ENCODE measurements around the gene IVNS1ABP. TPM values are rescaled to one million over a fixed set of nuclear protein-coding genes. Genes with fewer than 3 reads are reported as not detected.

Gene IVNS1ABP
- total and polyA plus RNA-seq, 10 of the 15 experiments (the other 5 are each of a cell fraction or from before 2014, with no cell fraction given): 19.2 to 154 (median 43.9) TPM

DNA sequence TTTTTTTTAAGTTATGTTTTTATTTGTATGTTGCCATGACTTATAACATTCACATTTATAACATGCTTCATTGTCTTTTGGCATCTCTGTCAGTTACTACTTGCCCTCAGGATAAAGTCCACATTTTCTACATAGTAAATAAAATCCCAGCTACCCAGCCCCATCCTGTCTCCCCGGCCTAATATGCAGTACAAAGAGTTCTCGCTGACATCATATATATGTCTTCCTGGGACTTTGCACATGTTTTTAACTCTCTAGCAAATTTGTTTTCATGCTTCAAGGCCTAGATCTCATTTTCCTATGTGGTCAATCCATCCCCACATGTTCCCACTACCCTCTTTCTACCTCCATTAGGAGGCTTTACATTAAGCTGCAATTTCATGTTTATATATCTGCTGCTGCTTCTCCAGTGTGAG, 33.0 kb upstream of the IVNS1ABP start (continued):
- TF ChIP-seq, protein P1, sequence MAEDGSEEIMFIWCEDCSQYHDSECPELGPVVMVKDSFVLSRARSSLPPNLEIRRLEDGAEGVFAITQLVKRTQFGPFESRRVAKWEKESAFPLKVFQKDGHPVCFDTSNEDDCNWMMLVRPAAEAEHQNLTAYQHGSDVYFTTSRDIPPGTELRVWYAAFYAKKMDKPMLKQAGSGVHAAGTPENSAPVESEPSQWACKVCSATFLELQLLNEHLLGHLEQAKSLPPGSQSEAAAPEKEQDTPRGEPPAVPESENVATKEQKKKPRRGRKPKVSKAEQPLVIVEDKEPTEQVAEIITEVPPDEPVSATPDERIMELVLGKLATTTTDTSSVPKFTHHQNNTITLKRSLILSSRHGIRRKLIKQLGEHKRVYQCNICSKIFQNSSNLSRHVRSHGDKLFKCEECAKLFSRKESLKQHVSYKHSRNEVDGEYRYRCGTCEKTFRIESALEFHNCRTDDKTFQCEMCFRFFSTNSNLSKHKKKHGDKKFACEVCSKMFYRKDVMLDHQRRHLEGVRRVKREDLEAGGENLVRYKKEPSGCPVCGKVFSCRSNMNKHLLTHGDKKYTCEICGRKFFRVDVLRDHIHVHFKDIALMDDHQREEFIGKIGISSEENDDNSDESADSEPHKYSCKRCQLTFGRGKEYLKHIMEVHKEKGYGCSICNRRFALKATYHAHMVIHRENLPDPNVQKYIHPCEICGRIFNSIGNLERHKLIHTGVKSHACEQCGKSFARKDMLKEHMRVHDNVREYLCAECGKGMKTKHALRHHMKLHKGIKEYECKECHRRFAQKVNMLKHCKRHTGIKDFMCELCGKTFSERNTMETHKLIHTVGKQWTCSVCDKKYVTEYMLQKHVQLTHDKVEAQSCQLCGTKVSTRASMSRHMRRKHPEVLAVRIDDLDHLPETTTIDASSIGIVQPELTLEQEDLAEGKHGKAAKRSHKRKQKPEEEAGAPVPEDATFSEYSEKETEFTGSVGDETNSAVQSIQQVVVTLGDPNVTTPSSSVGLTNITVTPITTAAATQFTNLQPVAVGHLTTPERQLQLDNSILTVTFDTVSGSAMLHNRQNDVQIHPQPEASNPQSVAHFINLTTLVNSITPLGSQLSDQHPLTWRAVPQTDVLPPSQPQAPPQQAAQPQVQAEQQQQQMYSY (CRISPR knock-in tag; IDR thresholded peaks at IDR 0.05): no peak
- TF ChIP-seq ZBED1 (IDR thresholded peaks at IDR 0.05; ENCODE audit: borderline replicate concordance): no peak
- no peak for TF ChIP-seq FOXM1 (IDR thresholded peaks at IDR 0.05; ENCODE audit: low read depth, low read length)
- TF ChIP-seq MEF2A (IDR thresholded peaks at IDR 0.05; ENCODE audit: insufficient read depth, low read depth, low read length): no peak

DNA sequence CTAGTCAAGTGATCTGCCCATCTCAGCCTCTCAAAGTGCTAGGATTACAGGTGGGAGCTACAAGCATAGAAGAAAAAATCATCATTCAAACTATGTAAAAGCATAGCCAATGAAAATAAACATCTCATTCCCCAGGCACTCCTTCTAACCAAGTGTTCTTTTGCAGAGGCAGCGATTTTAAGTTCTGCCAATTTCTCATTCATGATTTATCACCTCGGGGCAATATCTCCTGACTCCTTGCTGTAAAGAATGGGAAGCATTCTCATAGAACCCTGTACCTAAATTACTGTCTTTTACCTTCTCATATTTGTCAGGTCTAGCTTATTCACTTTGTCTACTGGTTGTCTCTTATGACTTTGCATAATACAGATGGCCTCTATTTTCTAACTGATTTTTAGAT, 32.5 kb upstream of the IVNS1ABP start:
- H3K27ac ChIP-seq (ENCODE audit: control insufficient read depth, insufficient read depth): no peak overlapping the region
- ChIA-PET CTCF (interaction anchor here (0.7 to 1.3 kb wide), 3 partner anchors 24 to 246 kb away, joined by 4 to 5 read pairs (median 4); no protein-coding TSS in a partner anchor), RAD21 (ENCODE audit: unreplicated experiment) (interaction anchor here (0.7 kb wide), 1 partner anchor 11 kb away, joined by 3 read pairs; no protein-coding TSS in a partner anchor), POLR2A (interaction anchor here (0.6 to 0.7 kb wide), 3 partner anchors 24 to 1616 kb away, joined by 3 read pairs; no protein-coding TSS in a partner anchor), SMC1A (ENCODE audit: uncharacterized antibody, unreplicated experiment) (interaction anchor here (0.6 to 1.8 kb wide), 7 partner anchors 9 to 43 kb away, joined by 3 to 6 read pairs (median 4); no protein-coding TSS in a partner anchor)
- no peak overlapping the region for H3K4me3 ChIP-seq
- H4K20me1 ChIP-seq (ENCODE audit: control insufficient read depth, insufficient read depth): no peaks in the 10 kb centered on the region
- no peak overlapping the region for H2AFZ ChIP-seq (ENCODE audit: control insufficient read depth, low read depth, low read length)
- no peak overlapping the region for H3K4me2 ChIP-seq (ENCODE audit: control insufficient read depth, insufficient read depth)
- intact Hi-C loops (cut with micrococcal nuclease; ENCODE audit: unreplicated experiment) (no loop called here), in situ Hi-C loops (cut with MboI) (no loop called here)
- H3K36me3 ChIP-seq (ENCODE audit: control insufficient read depth in 2 of 2, insufficient read depth in 2 of 2, low read length in 1 of 2): no peaks in the 10 kb centered on the region
- FAIRE-seq: no peak
- no peaks in the 10 kb centered on the region for H3K79me2 ChIP-seq (ENCODE audit: control insufficient read depth, insufficient read depth, low read length)
- H3K4me1 ChIP-seq (ENCODE audit: control insufficient read depth, insufficient read depth, low read length): peaks cover 5% of the 10 kb centered on the region
- H3K9me3 ChIP-seq (replicated peaks; ENCODE audit: control insufficient read depth, insufficient read depth, low read length): no peaks in the 10 kb centered on the region
- H3K27me3 ChIP-seq (replicated peaks in 1 of 2; ENCODE audit: control insufficient read depth in 2 of 2, insufficient read depth in 2 of 2, low read length in 1 of 2): no peaks in the 10 kb centered on the region
- no peak overlapping the region for H3K9ac ChIP-seq (ENCODE audit: control insufficient read depth, insufficient read depth, low read length)
- ATAC-seq: no peak
- WGBS (ENCODE audit: insufficient coverage, insufficient replicate concordance, low lambda C conversion rate, missing lambda C conversion rate): 25% methylated on average over 2 of the region's 2 CpGs
- DNase-seq (ENCODE audit: low read depth, low spot score): no peak
- no TSS peak for BruUV-seq (replicated peaks)
- TF ChIP-seq YY1 (IDR thresholded peaks at IDR 0.05; ENCODE audit: low read depth, low read length) (no peak), ZZZ3 (IDR thresholded peaks at IDR 0.05; ENCODE audit: control insufficient read depth, insufficient read length, low read depth) (no peak), RELA (IDR thresholded peaks at IDR 0.05; ENCODE audit: borderline replicate concordance, partially characterized antibody) (no peak), MYB (IDR thresholded peaks at IDR 0.05; ENCODE audit: borderline replicate concordance, low read depth, low read length) (no peak), EZH2 (IDR thresholded peaks at IDR 0.05; ENCODE audit: borderline replicate concordance, control insufficient read depth, low read depth, low read length) (no peak), TAF1 (IDR thresholded peaks at IDR 0.05; ENCODE audit: borderline replicate concordance, low read depth, low read length) (no peak), ZNF384 (IDR thresholded peaks at IDR 0.05; ENCODE audit: borderline replicate concordance, low read depth, low read length) (no peak)
- TF ChIP-seq, protein P2, sequence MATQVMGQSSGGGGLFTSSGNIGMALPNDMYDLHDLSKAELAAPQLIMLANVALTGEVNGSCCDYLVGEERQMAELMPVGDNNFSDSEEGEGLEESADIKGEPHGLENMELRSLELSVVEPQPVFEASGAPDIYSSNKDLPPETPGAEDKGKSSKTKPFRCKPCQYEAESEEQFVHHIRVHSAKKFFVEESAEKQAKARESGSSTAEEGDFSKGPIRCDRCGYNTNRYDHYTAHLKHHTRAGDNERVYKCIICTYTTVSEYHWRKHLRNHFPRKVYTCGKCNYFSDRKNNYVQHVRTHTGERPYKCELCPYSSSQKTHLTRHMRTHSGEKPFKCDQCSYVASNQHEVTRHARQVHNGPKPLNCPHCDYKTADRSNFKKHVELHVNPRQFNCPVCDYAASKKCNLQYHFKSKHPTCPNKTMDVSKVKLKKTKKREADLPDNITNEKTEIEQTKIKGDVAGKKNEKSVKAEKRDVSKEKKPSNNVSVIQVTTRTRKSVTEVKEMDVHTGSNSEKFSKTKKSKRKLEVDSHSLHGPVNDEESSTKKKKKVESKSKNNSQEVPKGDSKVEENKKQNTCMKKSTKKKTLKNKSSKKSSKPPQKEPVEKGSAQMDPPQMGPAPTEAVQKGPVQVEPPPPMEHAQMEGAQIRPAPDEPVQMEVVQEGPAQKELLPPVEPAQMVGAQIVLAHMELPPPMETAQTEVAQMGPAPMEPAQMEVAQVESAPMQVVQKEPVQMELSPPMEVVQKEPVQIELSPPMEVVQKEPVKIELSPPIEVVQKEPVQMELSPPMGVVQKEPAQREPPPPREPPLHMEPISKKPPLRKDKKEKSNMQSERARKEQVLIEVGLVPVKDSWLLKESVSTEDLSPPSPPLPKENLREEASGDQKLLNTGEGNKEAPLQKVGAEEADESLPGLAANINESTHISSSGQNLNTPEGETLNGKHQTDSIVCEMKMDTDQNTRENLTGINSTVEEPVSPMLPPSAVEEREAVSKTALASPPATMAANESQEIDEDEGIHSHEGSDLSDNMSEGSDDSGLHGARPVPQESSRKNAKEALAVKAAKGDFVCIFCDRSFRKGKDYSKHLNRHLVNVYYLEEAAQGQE (IDR thresholded peaks at IDR 0.05; ENCODE audit: low read depth, low read length): no peak
- TF ChIP-seq, protein P3, sequence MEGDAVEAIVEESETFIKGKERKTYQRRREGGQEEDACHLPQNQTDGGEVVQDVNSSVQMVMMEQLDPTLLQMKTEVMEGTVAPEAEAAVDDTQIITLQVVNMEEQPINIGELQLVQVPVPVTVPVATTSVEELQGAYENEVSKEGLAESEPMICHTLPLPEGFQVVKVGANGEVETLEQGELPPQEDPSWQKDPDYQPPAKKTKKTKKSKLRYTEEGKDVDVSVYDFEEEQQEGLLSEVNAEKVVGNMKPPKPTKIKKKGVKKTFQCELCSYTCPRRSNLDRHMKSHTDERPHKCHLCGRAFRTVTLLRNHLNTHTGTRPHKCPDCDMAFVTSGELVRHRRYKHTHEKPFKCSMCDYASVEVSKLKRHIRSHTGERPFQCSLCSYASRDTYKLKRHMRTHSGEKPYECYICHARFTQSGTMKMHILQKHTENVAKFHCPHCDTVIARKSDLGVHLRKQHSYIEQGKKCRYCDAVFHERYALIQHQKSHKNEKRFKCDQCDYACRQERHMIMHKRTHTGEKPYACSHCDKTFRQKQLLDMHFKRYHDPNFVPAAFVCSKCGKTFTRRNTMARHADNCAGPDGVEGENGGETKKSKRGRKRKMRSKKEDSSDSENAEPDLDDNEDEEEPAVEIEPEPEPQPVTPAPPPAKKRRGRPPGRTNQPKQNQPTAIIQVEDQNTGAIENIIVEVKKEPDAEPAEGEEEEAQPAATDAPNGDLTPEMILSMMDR (IDR thresholded peaks at IDR 0.05 in 2 of 3, conservative IDR thresholded peaks at IDR 0.05 in 1 of 3; ENCODE audit: control insufficient read depth in 2 of 3, extremely low read depth in 1 of 3, insufficient read depth in 1 of 3, low read depth in 3 of 3, low read length in 3 of 3): no peak

Measured in GM12878 (cell line).